Hepatocyte (in vitro differentiated cells): ENCODE results near the gene TULP4. TPM values are rescaled to one million over a fixed set of nuclear protein-coding genes. Genes with fewer than 3 reads are reported as not detected.
"Not testable (repeated sequence)": the region's sequence is repeated elsewhere in the genome, so short reads cannot be mapped to it uniquely, and the experiment has no call there.

ENCODE experiments used
- DNase-seq: peaks from one replicate; pipeline ENCODE4 v3.0.0-alpha.2; 2016; ENCODE audit warnings: low spot score
- H2AFZ ChIP-seq: fragments of 200-600 bp; sonication (generic); 2 replicates; pipeline ENCODE4 v1.6.0; 2016; ENCODE audit warnings: antibody characterized with exemption, mild to moderate bottlenecking
- H3K27ac ChIP-seq: fragments of 200-600 bp; sonication (generic); 2 replicates; pipeline ENCODE4 v1.5.1; 2016; ENCODE audit warnings: mild to moderate bottlenecking
- H3K27me3 ChIP-seq: fragments of 200-600 bp; sonication (generic); 2 replicates; pipeline ENCODE4 v1.6.1; 2016
- H3K36me3 ChIP-seq: fragments of 200-600 bp; sonication (generic); replicated peaks from 2 replicates; pipeline ENCODE4 v1.5.1; 2016; ENCODE audit warnings: low read depth; ENCODE audit not compliant: insufficient read depth
- H3K4me1 ChIP-seq: fragments of 200-600 bp; sonication (generic); 2 replicates; pipeline ENCODE4 v1.5.1; 2016; ENCODE audit warnings: mild to moderate bottlenecking, moderate library complexity; ENCODE audit not compliant: insufficient read depth
- H3K4me2 ChIP-seq: fragments of 200-600 bp; sonication (generic); 2 replicates; pipeline ENCODE4 v1.6.0; 2016
- H3K4me3 ChIP-seq: fragments of 200-600 bp; sonication (generic); 2 replicates; pipeline ENCODE4 v1.5.1; 2016; ENCODE audit warnings: mild to moderate bottlenecking
- H3K79me2 ChIP-seq: fragments of 200-600 bp; sonication (generic); 2 replicates; pipeline ENCODE4 v1.6.0; 2017; ENCODE audit warnings: mild to moderate bottlenecking
- H3K9me2 ChIP-seq: fragments of 200-600 bp; sonication (generic); replicated peaks from 2 replicates; pipeline ENCODE4 v1.6.0; 2017; ENCODE audit warnings: mild to moderate bottlenecking; ENCODE audit not compliant: insufficient read depth
- H3K9me3 ChIP-seq: fragments of 200-600 bp; sonication (generic); 2 replicates; pipeline ENCODE4 v1.5.1; 2016; ENCODE audit warnings: low read depth, mild to moderate bottlenecking
- H4K20me1 ChIP-seq: fragments of 200-600 bp; sonication (generic); 2 replicates; pipeline ENCODE4 v1.6.0; 2016; ENCODE audit warnings: mild to moderate bottlenecking; ENCODE audit not compliant: insufficient read depth, poor library complexity, severe bottlenecking
- CTCF ChIP-seq: fragments of 200-600 bp; sonication (generic); IDR thresholded peaks from 2 replicates; pipeline ENCODE4 v1.5.1; 2016; ENCODE audit warnings: antibody characterized with exemption, mild to moderate bottlenecking; ENCODE audit not compliant: poor library complexity
- EZH2 ChIP-seq: fragments of 200-600 bp; sonication (generic); IDR thresholded peaks from 2 replicates; pipeline ENCODE4 v1.6.1; 2016; ENCODE audit warnings: antibody characterized with exemption, mild to moderate bottlenecking, borderline replicate concordance
- EZH2phosphoT487 ChIP-seq: fragments of 200-600 bp; sonication (generic); IDR thresholded peaks from one replicate; pipeline ENCODE4 v1.6.1; 2018; ENCODE audit warnings: antibody characterized with exemption, mild to moderate bottlenecking, low read depth, moderate library complexity; ENCODE audit not compliant: unreplicated experiment, severe bottlenecking
- WGBS: methylation state at CpG from one replicate; pipeline ENCODE4 v1.1.6; 2016; ENCODE audit warnings: low lambda C conversion rate; ENCODE audit errors: missing lambda C conversion rate; 5-methylcytosine and 5-hydroxymethylcytosine counted together
- polyA plus RNA-seq: library from polyadenylated mRNA; unstranded; fragments of >200 nt; fragmentation: Nextera tagmentation; extraction: Ambion mirVana; gene quantifications from 2 replicates; pipeline ENCODE4 v1.2.1, GENCODE V29; 2016
- total RNA-seq: library from RNA; depleted of rRNA; stranded (reverse); fragments of >200 nt; gene quantifications from 2 replicates; pipeline ENCODE4 v1.2.3, GENCODE V29; 2014

Gene TULP4
- total and polyA plus RNA-seq, 2 experiments from 2014 or later = 30.1 to 129 TPM

DNA sequence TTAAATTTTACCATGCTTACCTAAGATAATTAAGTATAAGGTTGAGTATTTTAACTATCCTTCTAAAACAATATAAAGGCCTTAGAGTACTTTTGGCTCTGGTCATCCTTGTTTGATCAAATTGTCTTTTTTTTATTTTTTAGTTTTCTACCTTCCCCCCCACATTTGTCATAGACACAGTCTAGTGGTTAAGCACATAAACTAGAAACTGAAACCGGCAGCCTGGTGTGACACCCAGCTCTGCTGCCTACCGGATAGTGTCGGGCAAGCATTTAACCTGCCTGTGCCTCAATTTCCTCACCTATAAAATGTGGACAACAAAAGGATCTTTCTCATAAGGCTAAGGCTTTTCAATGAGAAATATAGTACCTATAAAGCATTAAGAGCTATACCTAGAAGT is 21.6 kb upstream of the TULP4 start:
- peaks cover 11% of the 10 kb centered on the region for H3K4me1 ChIP-seq
- H4K20me1 ChIP-seq = no peaks in the 10 kb centered on the region
- no peak for DNase-seq
- TF ChIP-seq EZH2phosphoT487 = no peak
- no peak for TF ChIP-seq CTCF
- TF ChIP-seq EZH2 = no peak
- H3K4me2 ChIP-seq = no peak overlapping the region
- no peaks in the 10 kb centered on the region for H3K9me3 ChIP-seq
- H3K36me3 ChIP-seq = no peaks in the 10 kb centered on the region
- H2AFZ ChIP-seq = no peak overlapping the region
- H3K4me3 ChIP-seq = no peak overlapping the region
- H3K27me3 ChIP-seq = no peaks in the 10 kb centered on the region
- 96% methylated on average over 3 of the region's 3 CpGs for WGBS
- no peaks in the 10 kb centered on the region for H3K9me2 ChIP-seq
- H3K27ac ChIP-seq = no peak overlapping the region
- H3K79me2 ChIP-seq = peaks cover 76% of the 10 kb centered on the region

GRCh38 chr6:158292016-158292415 is 20.2 kb upstream of the TULP4 start:
- H3K27ac ChIP-seq = no peak overlapping the region
- H3K36me3 ChIP-seq = peaks cover 4% of the 10 kb centered on the region
- H3K4me1 ChIP-seq = peaks cover 6% of the 10 kb centered on the region
- peaks cover 82% of the 10 kb centered on the region for H3K79me2 ChIP-seq
- no peaks in the 10 kb centered on the region for H3K27me3 ChIP-seq
- no peak for TF ChIP-seq CTCF
- TF ChIP-seq EZH2 = no peak
- TF ChIP-seq EZH2phosphoT487 = no peak
- H3K9me3 ChIP-seq = peaks cover 12% of the 10 kb centered on the region
- DNase-seq = no peak
- no peak overlapping the region for H2AFZ ChIP-seq
- H3K9me2 ChIP-seq = no peaks in the 10 kb centered on the region
- H4K20me1 ChIP-seq = no peaks in the 10 kb centered on the region
- H3K4me2 ChIP-seq = no peak overlapping the region
- 93% methylated on average over 3 of the region's 3 CpGs for WGBS
- no peak overlapping the region for H3K4me3 ChIP-seq

DNA sequence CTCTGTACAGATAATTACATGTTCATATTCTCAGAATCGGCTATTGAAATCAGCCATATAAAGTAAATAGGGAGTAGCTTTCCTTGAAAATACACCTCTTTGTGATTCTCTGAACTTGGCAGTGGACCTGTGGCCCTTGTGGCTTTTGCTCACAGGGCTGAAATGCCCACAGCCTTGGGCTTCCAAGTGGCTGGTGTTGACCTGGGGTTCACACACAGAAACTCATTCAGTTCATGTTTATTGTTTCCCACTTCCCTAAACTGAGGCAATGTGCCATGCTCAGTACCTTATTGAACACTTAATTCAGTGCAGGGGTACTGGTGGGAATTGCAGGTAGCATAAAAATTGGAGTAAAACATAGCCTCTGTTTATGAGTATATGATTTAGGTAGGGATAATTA is 19.1 kb upstream of the TULP4 start:
- DNase-seq = no peak
- Histone ChIP-seq H3K4me3 (no peak overlapping the region), H3K4me2 (no peak overlapping the region), H3K79me2 (peaks cover 73% of the 10 kb centered on the region), H3K27ac (no peak overlapping the region), H4K20me1 (no peaks in the 10 kb centered on the region), H3K36me3 (peaks cover 11% of the 10 kb centered on the region), H3K4me1 (no peaks in the 10 kb centered on the region), H3K27me3 (no peaks in the 10 kb centered on the region), H2AFZ (no peak overlapping the region), H3K9me3 (peaks cover 21% of the 10 kb centered on the region), H3K9me2 (no peaks in the 10 kb centered on the region)
- WGBS = 96% methylated on average over 1 of the region's 1 CpG
- TF ChIP-seq CTCF (no peak), EZH2 (no peak), EZH2phosphoT487 (no peak)

DNA sequence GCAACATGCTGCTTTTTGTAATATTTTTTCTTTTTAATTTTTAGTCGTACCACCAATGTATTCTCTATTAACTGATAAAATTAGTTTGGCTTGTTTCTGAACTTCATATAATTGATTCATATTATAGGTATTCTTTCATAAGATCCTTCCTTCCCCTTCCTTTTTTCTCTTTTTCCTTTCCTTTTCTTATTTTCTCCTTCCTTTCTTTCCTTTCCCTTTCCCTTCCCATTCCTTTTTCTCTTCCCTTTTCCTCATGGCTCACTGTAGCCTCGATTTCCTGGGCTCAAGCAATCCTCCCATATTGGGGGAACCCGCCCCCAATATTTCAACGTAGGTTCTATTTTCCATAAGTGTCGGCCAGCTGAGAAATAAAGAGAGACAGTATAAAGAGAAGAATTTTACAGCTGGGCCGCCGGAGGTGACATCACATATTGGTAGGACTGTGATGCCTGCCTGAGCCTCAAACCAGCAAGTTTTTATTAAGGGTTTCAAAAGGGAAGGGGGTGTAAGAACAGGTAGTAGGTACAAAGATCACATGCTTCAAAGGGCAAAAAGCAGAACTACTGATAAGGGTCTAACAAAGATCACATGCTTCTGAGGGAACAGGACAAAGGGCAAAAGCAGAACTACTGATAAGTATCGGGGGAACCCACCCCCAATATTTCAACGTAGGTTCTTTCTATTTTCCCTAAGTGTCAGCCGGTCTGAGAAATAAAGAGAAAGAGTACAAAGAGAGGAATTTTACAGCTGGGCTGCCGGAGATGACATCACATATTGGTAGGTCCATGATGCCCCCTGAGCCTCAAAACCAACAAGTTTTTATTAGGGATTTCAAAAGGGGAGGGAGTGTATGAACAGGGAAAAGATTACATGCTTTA is 16.1 kb upstream of the TULP4 start:
- not testable (repeated sequence) for H3K9me2 ChIP-seq, DNase-seq, H4K20me1 ChIP-seq, H3K4me2 ChIP-seq, H3K4me1 ChIP-seq, H2AFZ ChIP-seq, H3K27me3 ChIP-seq, H3K4me3 ChIP-seq
- Histone ChIP-seq H3K9me3 (peaks cover 21% of the 10 kb centered on the region), H3K27ac (peak overlapping the region; percentile 81), H3K36me3 (peaks cover 11% of the 10 kb centered on the region), H3K79me2 (peaks cover 52% of the 10 kb centered on the region)
- WGBS = 96% methylated on average over 11 of the region's 11 CpGs

- not testable (repeated sequence) for H3K4me1 ChIP-seq, H3K27me3 ChIP-seq, H3K9me2 ChIP-seq, H2AFZ ChIP-seq, DNase-seq, H4K20me1 ChIP-seq, H3K4me2 ChIP-seq, H3K4me3 ChIP-seq
- H3K79me2 ChIP-seq = peaks cover 45% of the 10 kb centered on the region
- 93% methylated on average over 7 of the region's 7 CpGs for WGBS
- peaks cover 21% of the 10 kb centered on the region for H3K9me3 ChIP-seq
- H3K27ac ChIP-seq = peak overlapping the region; percentile 81
- H3K36me3 ChIP-seq = peaks cover 11% of the 10 kb centered on the region
Observed at GRCh38 chr6:158296854-158297324, 15.4 kb upstream of the TULP4 start.

DNA sequence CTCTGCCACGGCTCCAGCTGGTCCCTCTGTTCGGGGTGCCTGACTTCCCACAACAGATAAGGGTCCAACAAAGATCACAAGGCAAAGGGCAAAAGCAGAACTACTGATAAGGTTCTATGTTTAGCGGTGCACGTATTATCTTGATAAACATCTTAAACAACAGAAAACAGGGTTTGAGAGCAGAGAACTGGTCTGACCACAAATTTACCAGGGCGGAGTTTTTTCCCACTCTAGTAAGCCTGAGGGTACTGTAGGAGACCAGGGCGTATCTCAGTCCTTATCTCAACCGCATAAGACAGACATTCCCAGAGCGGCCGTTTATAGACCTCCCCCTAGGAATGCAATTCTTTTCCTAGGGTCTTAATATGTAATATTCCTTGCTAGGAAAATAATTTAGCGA is 14.6 kb upstream of the TULP4 start:
- not testable (repeated sequence) for DNase-seq, H3K4me2 ChIP-seq, H3K4me3 ChIP-seq, H2AFZ ChIP-seq, H3K4me1 ChIP-seq, H3K9me2 ChIP-seq, H4K20me1 ChIP-seq, H3K27me3 ChIP-seq
- peaks cover 21% of the 10 kb centered on the region for H3K9me3 ChIP-seq
- 92% methylated on average over 10 of the region's 10 CpGs for WGBS
- H3K79me2 ChIP-seq = peaks cover 38% of the 10 kb centered on the region
- peaks cover 11% of the 10 kb centered on the region for H3K36me3 ChIP-seq
- H3K27ac ChIP-seq = peak overlapping the region; percentile 81
